ENCODE measurements around the gene GALK2.

- TF ChIP-seq POLR2A (IDR thresholded peaks at IDR 0.05; ENCODE audit: low read depth, low read length) = no peak
- no peak for TF ChIP-seq POLR2AphosphoS5 (IDR thresholded peaks at IDR 0.05; ENCODE audit: low read depth, low read length)
These were observed 34.6 kb upstream of the GALK2 start for GRCh38 chr15:49135342-49135857.
